ENCODE results near the gene ZNF485.
A peak's percentile ranks its signal among the peaks of the same experiment; 100 is the strongest.
"Not testable (repeated sequence)": the region's sequence is repeated elsewhere in the genome, so short reads cannot be mapped to it uniquely, and the experiment has no call there.

ZNF485 gene

DNA sequence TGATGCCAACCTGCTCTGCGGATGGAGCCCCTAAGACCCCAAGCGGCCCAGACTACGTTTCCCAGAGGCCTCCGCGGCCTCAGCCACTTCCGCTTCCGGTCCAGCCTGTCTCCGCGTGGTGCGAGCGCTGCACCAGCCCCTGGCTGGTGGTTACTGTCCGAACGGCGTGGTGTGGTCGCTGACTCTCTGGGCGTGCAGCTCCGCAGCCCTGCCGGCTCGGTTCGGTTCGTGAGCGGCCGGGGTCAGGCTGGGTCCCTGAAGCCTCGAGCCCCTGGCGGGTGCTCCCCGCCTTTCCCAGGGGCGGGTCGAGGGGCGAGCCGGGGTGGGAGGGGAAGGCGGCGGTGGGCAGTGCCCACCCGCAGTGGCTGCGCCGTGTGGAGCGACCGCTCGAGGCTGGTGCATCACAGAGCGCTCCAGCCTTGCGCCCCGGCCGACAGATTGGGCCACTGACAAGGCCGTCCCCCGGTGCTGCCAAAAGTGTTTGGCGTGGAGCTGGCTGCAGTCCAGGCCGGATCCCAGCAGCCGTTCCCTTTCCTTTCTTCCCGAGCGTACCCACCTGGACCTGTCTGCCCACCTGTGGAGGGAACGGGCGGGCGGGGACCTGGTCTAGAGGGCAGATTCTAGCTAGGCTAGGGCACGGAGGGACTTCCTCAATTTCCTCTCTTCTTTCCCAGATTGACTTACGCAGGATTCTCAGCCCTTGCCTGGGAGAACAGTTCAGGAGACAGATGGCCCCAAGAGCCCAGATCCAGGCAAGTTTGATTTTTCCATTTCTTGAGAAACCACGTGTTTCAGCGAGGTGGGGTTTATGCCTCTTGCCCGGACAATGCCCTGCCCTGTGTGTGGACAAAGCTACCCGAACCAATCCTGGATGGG lies at the start of gene ZNF485:
ZNF485 (plus strand) TSS at position 116 of the 876 bp plus-strand sequence; CDS start at position 729, 613 bp downstream.
- peak; percentile 52 for DNase-seq (ENCODE audit: low read depth)

- DNase-seq (ENCODE audit: low read depth): no peak
Observed at GRCh38 chr10:43557214-43557613, 49.0 kb upstream of the ZNF485 start.

DNA sequence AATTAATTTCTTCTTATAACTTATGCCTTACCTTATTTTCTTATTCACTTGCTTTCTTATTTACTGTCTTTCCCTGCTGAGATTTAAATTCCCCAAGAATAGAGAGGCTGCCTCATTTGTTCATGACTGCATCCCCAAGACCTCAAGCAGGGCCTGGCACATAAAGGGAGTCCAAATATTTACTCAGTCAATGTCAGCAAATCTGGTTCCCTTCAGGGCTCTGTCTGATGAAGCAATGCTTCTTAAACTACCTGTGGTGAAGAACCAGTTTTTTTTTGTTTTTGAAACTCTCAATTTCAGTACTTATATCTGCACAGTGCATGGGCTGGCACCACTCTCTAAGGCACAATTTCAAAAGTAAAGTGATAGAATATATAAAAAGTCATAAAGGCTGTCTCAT lies 36.6 kb upstream of the ZNF485 start:
- DNase-seq (ENCODE audit: low read depth): no peak

- no peak for DNase-seq (ENCODE audit: low read depth)
Observed at GRCh38 chr10:43570971-43571370, 35.3 kb upstream of the ZNF485 start.

DNA sequence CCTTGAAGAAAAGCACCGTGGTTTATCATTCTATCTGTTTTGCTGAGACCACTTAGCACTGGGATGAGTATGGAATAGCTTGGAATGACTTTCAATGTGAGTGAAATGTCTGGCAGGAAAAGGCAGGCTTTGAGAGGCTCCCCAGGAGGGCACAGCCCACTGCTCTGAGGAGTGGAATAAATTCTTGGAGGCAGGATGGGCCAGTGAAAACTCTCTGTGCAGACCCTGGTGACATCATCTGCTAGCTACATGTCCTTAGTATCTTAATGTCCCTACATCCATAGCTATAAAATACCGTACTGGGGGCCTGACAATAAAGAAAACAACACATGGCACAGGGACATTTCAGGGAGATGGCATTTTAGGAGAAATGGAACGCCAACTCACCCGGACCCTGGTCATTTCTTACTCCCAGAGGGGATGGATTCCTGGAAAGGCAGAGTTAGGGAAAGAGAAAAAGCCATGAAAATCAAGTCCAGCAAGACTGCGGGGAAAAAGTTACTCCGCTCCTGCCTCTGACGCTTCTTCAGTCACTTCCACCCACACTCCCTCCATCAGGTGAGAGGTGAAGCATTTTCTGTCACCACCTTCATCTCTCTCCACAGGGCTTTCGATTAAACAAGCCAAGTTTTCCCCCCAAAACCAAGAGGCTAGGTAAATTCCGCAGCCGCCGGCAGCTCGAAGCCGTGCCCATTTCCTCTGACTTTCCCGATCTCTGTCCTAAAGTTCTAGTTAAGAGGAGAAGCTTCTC lies 32.8 kb upstream of the ZNF485 start:
- DNase-seq (ENCODE audit: low read depth): no peak

DNA sequence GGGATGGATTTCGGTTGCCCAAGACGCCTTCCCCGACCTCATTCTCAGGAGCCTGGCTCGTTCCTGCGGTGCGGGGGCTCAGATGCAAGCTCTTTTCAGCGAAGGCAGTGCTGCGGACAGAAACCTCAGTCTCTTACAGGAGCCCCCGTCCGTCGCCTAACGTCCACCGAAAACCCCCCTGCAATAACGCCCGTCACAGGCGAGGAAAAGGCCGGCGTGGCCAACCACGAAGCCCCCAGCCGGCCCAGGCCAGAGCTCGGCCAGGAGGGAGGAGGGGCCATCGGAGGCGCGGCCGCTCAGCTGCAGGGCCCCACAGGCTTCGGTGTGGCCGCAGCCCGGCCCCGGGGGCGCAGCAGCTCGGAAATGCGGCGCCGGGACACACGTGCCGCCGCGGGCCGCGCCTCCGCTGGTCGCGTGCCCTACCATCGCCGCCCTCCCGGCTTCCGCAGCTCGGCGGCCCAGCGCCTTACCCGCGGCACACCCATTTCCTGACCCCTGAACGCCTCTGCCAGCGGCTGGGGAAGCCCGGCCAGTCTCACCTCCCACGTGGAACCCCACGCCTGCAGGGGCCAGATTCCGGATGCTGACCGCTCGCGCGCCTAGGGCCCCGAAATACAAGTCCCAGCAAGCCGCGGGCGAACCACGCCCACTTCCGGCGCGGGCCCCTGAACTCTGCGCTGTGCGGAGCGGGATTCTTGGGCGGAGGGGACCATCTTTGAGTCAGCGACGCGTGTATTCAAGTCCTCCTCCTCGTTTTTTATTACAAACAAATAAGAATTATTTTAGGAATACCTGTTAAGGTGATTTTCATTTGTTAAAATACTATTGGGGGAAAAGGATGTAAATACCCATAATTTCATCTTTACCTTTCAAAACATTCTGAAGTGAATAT lies 32.0 kb upstream of the ZNF485 start, which contains the start of gene ZNF239:
ZNF239 (minus strand) TSS at position 616 of the 892 bp plus-strand sequence. CDS start 16,537 bp downstream, outside the sequence.
- DNase-seq (ENCODE audit: low read depth): peak; percentile 68

GRCh38 chr10:43574906-43575305 lies 31.3 kb upstream of the ZNF485 start:
- no peak for DNase-seq (ENCODE audit: low read depth)

- no peak for DNase-seq (ENCODE audit: low read depth)
Observed at GRCh38 chr10:43576062-43576461, 30.2 kb upstream of the ZNF485 start.

DNA sequence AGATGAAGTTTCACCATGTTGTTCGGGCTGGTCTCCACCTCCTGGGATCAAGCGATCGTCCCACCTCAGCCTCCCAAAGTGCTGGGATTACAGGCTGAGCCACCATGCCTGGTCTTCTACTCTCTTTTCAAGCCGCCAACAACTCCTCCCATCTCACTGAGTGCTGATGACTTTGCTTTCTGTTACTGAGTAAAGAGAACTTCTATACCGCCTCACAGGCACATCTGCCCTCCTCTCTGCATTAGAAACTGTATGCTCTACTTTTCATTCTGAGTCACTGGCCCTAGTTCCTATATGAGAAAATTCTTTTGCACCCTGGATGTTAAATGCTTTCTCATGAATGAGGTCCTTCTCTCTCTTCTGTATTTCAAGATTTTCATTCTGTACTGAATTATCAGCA lies 29.7 kb upstream of the ZNF485 start:
- DNase-seq (ENCODE audit: low read depth): no peak

DNA sequence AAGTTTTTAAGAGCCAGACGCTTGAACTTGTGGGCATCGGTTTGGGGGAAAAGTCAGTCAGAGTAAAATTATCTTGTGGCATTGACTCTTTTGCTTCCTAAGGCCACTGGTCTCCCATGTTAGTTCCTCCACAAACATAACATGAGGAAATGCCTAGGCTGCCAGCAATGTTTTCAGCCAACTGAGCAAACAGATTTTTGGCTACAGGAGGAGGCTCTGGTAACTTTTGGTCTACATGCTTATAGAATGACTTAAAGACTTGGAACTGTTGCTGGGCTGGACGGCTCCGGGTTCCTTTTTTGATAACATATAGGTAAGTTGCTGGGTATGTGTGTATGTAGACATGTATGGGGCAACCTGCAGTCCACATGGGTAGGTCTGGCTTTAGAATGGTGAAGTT lies 22.2 kb upstream of the ZNF485 start:
- DNase-seq (ENCODE audit: low read depth): no peak

- no peak for DNase-seq (ENCODE audit: low read depth)
Observed at GRCh38 chr10:43585046-43585445, 21.2 kb upstream of the ZNF485 start.

GRCh38 chr10:43585981-43586729 lies 20.1 kb upstream of the ZNF485 start:
- no peak for DNase-seq (ENCODE audit: low read depth)

DNA sequence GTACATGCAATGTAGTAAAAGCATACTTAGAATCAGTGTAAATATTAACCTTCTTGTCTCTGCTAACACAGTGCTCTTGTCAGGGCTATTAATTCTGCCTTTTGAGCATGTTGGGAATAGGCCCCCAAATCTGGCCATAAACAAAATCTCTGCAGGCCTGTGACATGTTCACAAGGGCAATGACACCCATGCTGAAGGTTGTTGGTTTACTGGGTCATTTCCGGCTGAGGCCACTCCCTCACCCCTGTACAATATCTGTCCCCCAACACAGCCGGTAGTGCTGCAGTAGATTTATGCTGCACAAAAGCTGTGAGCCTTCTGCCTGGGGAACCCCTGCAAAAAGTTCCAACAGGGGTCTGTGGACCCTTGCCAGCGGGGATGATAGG lies 19.5 kb upstream of the ZNF485 start:
- not testable (repeated sequence) for DNase-seq (ENCODE audit: low read depth)

- no peak for DNase-seq (ENCODE audit: low read depth)
Observed at GRCh38 chr10:43591303-43591904, 14.8 kb upstream of the ZNF485 start.

DNA sequence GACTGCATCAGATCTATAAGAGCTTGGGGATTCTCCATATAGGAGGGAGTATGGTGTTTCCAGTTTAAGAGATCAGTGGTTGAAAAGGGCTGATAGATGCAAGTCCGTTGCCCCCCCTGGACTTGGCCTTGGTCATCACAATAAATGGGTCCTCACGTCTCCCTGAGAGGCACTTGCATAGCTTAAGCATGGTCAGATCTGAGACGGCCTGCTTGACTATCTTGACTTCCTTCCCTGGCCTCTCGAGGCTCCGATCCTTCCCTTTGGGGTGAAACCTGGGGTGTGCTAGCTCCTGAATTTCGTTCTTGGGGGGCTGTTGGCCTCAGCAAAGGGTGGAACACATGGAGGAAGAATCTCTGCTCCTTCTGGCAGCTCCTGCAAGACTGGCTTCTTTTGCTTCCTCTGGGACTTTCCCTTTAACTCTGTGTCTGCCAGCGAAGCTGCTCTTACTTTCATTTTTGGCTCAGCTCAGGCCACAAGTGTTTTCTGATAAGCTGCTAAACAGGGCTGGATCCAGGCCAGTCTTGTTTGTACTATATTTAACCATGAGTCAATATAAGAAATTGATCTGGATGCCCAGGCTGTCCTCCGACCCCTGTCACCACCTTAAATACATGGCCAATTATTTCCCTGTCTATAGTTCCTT lies 11.2 kb upstream of the ZNF485 start:
- no peak for DNase-seq (ENCODE audit: low read depth)

DNA sequence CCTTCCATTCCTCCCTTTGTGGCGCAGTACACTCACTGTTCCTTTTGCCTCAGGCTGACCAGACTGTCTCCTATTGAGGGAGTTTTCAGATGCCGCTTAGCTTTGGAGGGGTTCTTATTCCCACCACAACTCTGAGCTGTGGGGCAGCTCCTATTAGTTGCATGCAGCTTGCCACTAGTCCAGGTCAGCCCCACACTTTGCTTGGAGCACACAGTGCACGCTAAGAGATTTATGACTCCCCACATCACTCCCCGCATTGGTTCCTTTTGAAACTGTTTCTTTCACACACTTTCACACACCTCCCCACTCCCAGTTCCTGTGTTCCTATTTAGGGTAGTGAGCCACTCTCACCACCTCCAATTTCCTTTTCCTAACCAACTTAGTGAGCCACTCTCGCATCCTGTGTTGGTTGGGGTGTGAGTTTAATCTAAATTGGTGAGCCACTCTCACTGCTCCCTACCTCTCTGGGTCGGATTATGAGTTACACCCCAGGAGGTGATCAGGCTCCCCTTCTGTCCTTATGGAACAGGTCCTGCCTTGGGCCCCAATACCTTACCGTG lies 10.4 kb upstream of the ZNF485 start:
- no peak for DNase-seq (ENCODE audit: low read depth)

DNA sequence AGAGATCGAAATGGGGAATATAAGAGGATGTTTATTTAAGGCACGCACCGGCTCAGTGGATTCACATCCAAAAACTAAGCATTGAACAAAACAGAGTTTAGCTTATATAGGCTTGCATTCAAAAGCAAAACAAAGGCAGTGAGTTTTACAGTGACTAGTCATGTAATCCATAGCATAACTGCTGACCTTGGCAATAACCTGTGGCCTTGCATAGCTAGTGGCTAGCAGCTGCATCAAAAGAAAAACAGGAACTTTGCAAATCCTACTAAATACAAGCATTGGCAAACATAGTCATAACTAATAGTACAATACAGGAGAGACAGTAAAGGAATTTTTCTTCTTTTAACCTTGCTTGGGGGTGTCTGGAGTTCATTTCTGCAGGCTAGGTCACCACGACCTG lies 9.7 kb upstream of the ZNF485 start:
- no peak for DNase-seq (ENCODE audit: low read depth)

GRCh38 chr10:43598446-43598845 lies 7.8 kb upstream of the ZNF485 start:
- no peak for DNase-seq (ENCODE audit: low read depth)

GRCh38 chr10:43599333-43599732 lies 6.9 kb upstream of the ZNF485 start:
- no peak for DNase-seq (ENCODE audit: low read depth)

DNA sequence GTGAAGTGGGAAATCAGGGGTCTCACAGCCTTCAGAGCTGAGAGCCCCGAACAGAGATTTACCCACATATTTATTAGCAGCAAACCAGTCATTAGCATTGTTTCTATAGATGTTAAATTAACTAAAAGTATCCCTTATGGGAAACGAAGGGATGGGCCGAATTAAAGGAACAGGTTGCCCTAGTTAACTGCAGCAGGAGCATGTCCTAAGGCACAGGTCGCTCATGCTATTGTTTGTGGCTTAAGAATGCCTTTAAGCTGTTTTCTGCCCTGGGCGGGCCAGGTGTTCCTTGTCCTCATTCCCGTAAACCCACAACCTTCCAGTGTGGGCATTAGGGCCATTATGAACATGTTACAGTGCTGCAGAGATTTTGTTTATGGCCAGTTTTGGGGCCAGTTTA lies 4.7 kb upstream of the ZNF485 start:
- DNase-seq (ENCODE audit: low read depth): not testable (repeated sequence)
